OCI-LY3 (cell line): ENCODE measurements around the gene FSTL5.

Source experiments
- CTCF ChIP-seq: fragments of 200-600, 300-600 bp; sonication (generic); IDR thresholded peaks from 2 replicates; pipeline ENCODE4 v1.5.1; 2014; ENCODE audit warnings: antibody characterized with exemption, low read length, low read depth
- EZH2phosphoT487 ChIP-seq: fragments of 200-600 bp; shearing (Covaris generic); IDR thresholded peaks from 2 replicates; pipeline ENCODE4 v1.6.1; 2018; ENCODE audit warnings: antibody characterized with exemption, mixed run types, low read depth

GRCh38 chr4:161336016-161336530, 827.7 kb downstream of the FSTL5 start:
- TF ChIP-seq CTCF = no peak
- no peak for TF ChIP-seq EZH2phosphoT487
